GM12872 (cell line): Measurements from ENCODE around the gene BNIP5.

Source experiments
- CTCF ChIP-seq: IDR thresholded peaks from 3 replicates; pipeline ENCODE4 v1.5.1; 2011; ENCODE audit warnings: low read depth, mild to moderate bottlenecking, low read length, moderate library complexity; ENCODE audit not compliant: insufficient read depth

BNIP5 gene

DNA sequence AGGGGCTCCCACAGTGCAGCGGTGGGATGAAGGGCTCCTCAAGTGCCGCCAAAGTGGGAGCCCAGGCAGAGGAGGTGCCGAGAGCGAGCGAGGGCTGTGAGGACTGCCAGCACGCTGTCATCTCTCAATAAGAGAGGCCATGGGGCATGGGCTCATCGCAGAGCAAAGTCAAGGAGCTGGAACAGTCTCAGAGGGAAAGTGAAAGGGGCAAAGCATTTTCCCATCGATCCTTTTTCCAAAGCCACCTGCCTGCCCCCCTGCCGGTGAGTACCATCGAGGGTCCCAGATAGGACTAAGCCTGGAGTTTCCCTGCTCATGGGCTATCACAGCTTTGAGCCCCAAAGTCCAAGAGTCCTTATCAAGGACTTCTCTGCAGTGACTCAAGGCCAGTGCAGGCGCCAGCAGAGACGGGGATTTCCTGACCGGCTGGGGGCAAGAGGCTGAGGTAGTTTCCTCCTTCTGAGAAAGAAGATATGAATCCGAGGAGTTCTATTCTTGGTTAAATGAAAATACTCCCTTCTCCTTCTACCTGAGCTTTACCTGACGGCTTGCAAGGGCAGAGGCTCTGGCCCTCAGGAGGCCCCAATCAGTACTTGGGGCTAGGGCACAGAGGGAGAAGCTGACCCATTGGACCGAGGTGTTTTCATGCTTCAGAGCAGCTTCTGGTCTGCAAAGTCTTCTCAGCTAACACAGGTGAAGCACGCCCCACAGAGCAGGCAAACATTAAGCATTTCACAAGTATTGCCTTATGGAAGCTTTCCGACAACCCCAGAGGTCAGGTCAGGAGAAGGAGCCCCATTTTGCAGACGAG lies 28.2 kb upstream of the BNIP5 start:
- no peak for TF ChIP-seq CTCF

GRCh38 chr6:36362551-36363370 lies 26.1 kb upstream of the BNIP5 start:
- no peak for TF ChIP-seq CTCF

DNA sequence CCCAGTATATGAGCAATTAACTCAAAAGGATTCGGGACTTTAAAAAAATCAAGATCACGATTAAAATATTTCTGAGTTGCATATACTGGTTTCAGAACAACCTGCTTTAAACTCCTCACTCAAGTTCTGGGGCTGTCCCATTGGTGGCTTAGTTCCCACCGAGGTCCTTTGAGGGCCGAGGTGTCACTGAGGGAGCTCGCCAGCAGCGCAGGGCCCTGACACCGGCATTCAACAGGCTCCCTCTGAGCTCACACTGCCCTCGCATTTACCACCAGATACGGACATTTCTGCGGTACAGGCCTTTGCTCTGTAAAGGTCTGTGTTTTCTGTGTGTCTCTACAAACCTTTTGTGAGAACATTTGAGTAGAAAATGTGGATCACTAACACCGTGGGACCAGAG lies 24.4 kb upstream of the BNIP5 start:
- TF ChIP-seq CTCF: no peak

- peak; percentile 84 for TF ChIP-seq CTCF
Measured at GRCh38 chr6:36360241-36361054, 23.8 kb upstream of the BNIP5 start.

DNA sequence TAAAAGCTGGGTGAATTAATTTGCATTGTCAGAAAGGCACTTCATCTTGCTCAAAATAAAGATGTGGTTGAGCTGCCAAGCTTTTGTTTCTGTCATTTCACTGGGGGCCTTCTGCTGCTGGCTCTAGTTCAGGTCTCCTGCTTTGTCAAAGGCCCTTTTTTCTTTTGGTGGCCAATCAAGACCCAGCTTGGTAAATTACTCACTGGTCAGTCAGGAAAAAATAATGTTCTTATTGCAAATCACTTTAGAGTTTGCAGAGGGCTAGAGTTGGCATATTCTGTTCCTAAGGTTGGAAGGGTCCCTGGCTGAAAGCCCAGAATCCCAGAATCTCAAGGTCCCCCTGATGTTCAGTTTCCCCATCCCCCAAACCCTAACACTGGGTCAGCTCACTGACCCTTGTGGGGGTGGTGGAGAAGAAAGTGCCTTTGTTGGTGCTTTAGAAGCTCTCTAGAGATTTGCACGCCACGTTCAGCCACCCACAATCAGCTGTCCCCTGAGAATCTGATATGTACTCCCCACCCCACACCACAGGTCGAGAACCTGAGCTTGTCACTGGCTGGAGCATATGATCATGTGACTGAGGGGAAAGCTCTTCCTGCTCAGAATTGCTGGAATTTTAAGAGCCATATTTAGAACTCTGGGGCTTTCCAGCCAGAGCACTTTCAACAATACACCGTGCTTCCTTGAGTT lies 21.7 kb upstream of the BNIP5 start:
- TF ChIP-seq CTCF: no peak

DNA sequence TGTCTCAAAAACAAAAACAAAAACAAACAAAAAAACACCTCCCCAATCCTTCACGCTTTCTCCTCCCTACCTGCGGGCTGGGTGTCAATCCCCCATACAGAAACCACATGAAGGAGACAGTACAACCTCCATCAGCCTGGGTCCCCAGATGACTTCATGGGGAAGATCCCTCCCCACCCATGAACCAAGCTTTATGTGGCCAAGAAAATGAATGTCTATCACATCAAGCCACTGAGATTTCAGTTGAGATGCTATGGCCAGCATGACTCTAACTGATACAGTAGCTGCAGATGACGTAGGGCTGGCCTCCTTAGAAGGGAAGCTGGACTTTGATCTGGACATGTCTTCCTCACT lies 21.2 kb upstream of the BNIP5 start:
- TF ChIP-seq CTCF: no peak

GRCh38 chr6:36355819-36356218 lies 19.1 kb upstream of the BNIP5 start:
- TF ChIP-seq CTCF: no peak
